Stimulated activated CD8-positive, alpha-beta memory T cell treated with anti-CD3 and anti-CD28 coated beads, Interleukin-15, amount 100 ng/mL, for 4 hours (primary cell): ENCODE data around the gene NKD2.
"Not testable (repeated sequence)": the region's sequence is repeated elsewhere in the genome, so short reads cannot be mapped to it uniquely, and the experiment has no call there.

ENCODE experiments used
- DNase-seq, 2 donors: peaks; one replicate each; pipeline ENCODE4 v3.0.0-alpha.2; 2020; ENCODE audit warnings: low read depth in 2 of 2

NKD2 gene

DNA sequence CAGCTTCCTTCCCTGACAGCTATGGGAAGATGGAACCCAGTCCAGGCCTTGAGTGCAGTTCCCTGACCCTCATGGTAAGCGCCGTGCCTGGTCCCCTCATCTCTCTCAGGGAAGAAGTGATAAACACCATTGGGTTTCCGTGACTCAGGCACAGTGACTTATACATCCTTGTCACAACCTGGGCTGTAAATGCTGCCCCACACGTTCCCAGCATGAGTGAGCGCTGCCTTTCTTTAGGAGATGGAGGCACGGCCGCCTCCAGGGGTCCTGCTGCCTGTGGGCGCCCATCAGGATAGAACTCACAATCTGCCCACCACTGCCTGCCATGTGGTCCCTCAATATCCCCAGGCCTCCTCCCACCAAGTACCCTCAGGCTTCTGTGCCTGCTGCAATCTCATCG is 8.3 kb upstream of the NKD2 start:
- no peak for DNase-seq

DNA sequence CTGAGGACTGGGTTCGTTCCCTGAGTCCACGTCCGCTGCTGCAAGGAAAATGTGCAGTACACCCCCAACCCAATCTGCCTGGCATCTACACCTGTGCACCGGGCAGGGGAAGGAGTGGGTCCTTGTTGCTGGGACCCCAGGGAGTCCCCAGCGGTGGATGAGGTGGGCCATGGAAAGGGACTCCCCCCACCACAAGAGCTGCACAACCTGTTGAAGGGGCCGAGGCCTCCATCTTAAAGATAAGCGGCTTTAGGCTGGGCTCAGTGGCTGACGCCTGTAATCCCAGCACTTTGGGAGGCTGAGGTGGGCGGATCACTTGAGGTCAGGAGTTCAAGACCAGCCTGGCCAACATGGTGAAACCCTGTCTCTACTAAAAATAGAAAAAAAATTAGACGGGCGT is 7.8 kb upstream of the NKD2 start:
- DNase-seq, result not testable (repeated sequence)

DNA sequence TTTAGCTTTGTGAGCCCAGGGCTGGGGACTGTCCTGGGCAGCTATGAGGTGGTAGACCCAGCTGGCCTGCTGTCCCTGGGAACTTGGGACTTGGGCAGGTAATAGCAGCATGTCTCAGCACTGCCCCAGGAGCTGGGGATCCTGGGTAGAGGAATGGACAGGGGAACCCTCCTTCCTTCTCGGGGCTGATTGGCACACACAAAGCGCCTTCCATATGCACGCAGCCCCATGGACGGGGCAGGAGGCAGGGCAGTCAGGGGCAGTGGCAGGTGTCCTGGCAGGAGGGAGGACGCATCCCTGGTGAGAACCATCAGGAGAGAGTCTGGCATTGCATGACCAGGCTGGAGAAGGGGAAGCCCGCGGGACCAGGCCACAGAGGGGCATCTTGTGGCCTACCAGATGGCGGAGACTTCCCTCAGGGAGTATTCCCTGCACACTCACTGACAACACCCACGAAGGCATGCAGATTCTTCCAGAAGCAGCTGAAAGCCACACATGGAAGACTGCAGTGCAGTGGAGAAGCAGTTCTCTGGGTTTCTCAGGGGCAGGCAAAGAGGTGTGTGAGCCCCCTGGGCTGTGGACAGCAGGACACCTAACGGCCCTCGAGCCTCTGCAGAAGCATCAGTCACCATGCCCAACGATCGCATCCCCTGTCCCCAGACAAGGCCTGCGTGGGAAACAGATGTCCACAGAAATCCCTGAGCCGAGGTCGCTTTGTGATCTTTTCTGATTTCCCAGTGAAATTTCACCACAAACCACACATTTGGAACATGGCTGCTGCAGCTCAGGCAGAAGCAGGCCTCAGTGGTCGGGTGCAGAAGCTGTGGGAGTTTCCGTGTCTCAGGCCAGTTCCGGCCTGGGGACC is 7.0 kb upstream of the NKD2 start:
- no peak for DNase-seq

DNA sequence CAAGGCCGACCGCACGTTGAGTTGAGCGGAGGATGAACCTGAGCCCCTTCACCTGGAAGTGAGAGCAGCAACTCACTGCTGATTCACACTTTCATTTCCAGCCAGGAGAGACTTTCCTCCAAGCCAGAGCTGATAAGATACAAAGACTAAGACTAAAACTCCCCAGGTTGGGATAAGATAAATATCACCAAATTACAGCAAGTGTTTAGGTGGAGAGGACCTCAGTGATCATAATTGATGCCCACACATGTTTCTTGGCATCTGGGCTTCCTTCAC is 6.4 kb upstream of the NKD2 start:
- no peak for DNase-seq

DNA sequence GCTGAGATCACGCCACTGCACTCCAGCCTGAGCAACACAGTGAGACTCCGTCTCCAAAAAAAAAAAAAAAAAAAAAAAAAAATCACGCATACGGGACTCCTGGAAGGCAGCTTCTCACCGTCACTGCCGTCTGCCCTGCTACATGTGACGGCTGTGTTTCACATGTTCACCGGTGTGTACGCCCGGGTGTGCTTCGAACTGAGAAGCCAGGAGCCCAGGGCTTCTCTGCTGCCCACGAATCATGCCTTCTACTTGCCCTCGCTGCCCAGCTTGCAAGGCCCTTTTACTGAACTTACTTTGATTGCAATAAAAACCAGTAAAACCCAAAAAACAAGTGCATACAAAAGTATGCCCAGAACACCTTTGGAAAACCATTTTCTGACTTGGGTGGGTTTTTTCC is 5.8 kb upstream of the NKD2 start:
- no peak for DNase-seq

DNA sequence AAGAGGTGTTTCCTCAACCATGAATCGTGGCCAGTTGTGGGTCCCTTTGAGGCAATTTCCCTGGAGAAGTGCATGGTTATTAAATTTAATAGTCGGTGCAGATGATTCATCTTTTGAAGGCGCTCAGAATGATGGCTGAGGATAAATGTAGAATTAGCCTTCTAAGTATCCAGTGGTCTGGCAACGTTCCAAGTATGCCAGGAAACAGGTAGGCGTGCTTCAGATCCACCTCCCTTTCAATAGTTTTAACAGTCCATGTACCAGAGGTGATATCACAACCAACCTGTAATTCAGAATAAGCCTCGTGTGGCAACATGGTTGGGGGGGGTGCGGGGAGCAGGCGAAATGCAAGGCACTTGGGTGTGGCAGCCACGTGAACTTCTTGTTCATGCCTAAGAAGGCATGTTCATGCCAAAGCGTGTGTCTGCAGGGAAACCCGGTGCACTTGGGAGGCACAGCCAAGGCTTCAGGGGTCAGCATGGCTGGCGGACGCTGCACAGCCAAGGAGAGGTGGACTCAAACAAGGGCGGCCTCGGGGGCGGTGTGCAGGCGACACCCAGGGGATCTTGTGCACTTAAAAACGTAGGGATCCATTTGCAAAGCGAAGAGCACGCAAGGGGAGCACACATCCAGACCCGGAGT is 5.2 kb upstream of the NKD2 start:
- DNase-seq, result no peak

DNA sequence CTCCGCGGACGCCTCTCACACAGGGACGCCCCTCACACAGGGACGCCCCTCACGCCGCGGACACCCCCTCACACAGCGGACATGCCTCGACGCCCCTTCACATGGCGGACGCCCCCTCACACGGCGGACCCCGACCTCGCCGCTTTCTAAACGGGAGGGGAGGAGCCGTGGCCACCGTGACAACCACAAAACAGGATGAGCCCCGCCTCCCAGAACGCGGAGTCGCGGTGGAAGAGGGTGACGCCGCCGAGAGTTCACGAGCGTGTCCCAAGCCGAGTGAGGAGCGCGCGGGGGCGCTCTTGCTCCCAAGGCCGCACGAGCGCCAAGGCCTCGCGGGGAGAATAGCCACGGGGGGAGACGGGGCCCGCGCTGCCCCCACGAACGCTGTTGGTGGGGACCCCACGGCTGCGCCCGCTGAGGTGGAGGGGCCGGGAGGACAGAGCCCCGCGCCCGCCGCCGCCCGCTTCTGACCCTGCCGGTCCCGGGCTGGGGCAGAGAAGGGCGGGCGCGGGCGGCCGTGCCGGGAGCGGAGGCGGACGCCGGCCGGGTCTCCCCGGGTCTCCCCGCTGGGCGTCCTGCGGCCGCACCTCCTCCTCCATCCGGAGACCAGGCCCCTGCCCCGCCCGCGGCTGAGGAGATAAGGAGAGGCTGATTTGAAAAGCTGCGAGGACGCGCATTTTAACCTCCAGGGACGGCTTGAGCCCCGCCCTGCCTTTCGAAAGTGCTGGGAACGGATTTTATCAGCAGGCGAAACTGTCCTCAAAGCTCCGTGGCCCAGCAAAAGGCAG is 3.9 kb upstream of the NKD2 start:
- no peak for DNase-seq

DNA sequence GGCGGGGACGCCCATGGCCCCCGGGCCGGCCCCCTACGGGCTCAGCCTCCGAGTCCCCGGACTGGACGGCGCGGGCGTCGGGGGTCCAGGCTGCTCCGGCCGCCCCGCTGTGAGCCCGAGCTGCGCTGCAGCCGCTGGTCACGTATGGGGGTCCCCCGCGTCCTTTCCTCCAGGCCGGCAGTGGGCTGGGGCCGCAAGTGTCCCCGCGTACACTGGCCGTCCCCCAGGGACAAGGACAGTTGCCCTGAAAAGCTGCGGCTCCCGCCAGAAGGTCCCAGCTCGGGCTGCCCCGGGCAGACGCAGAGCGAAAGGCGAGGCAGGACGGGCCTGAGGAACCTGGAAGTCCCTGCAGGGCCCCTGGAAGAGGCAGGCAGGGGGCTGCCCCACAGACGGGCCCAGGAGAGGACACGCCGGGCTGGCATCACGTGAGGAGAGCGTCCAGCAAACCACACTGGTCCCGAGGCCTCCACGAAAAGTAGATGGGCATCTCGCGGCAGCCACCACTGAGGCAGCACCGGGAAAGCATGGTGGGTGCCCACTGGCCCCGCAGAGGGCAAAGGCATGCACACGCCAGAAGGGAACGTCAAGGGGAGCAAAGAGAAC is 3.3 kb upstream of the NKD2 start:
- DNase-seq, result no peak

DNA sequence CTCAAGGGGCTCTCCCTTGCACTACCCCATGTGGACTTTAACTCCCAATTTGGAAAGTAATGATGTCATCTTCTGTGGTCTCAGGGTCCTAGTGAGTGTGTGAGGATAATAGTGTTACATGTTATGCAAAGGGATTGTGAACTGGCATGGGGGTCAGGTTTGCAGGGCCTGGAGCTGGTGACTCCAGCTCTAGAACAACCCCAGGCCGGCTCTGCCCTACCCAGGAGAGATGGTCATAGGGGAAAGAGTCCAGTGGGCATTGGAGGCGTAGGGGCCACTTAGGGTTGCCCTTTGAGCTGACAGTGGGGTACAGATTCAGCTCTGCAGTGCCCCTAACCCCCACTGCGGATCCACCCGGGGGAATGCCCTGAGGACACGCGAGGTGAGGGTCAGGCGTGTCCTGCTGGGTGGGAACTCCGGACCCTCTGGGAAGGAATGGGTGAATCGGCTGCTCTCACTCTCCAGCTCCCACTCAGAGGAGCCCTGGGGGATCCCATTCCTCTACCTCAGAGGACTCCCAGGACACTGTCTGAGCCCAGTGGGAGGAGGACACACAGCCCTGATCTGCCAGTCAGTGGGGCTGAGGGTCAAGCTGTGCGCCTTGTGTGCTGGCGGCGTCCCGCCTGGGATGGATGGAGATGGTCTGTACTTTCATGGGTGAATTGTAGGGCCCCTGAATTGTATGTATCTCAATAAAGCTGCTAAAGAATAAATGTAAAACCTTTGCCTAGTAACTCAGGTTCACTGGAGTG is 2.5 kb upstream of the NKD2 start:
- no peak for DNase-seq

DNA sequence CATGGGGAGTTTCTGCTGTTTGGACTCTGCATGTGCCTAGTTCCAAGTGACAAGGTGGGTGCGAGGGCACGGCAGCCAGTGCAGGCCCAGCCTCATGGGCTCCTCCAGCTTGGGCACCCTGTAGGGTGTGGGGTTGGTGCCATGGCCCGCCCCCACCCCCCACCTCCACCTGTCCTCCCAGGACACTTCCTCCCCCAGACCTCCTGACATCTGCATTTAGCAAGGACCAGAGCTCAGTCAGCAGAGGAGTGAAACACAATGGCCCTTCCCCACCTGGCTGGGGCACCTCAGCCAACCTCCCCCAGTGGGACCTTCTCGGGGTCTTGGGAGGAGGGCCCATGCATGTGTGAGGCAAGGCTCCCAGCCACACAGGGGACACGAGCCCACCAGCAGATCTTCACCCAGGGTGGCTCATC is 1.9 kb upstream of the NKD2 start:
- no peak for DNase-seq

DNA sequence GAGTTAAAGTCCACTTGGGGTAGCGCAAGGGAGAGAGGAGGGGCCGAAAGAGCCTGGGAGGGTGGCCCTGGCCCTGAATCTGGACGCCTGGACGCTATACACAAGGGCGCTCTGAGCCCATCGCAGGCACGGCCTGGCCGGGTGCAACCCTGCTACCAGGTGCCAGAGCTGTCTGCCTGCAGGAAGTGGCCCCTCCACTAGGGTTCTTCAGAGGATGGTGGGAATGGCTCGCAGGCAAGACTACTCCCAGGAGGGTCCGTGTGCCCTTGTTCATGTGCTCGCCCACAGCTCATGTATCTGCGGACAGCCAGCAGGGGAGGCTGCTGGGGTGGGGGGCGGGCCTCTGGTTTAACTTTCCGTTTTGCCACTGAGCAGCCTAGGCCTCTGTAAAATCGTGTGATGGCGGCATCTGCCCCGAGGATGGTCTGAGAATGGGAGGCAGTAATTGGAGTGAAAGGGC is 1.4 kb upstream of the NKD2 start:
- DNase-seq, result no peak

DNA sequence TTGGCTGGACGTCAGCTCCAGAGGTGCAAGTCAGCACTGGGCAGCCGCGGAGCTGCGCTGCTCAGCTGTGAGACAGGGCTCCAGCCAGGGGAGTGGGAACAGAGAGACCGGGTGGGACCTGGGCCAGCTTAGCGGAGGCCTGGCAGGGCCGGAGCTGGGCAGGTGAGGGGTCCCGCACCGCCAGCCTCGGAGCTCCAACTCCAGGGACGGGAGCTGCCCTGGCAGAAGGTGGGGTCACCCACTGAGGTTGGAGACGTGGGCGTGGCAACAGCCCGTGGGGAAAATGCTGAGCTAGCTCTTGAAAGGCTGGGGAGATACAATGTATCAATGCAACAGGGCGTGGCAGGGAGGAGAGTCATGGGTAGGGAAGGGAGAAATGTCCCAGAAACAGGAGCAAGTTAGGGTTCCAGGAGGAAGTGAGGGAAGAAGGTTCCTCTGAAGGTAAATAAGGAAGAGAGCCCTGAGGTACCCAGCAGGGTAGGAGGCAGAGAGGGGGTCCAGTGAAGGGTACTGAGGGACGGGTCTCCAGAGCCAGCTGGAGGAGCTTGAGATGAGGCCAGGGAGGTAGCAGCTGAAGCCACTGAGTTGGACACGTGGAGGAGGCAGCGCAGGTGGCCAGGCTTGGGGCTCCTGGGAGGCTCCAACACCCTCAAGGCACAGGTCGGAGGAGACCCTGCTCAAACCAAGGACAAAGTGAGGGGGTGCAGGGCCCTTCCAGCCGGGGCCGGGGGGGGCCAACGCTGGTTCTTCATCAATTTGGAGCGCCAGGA is 736 bp upstream of the NKD2 start:
- no peak for DNase-seq

DNA sequence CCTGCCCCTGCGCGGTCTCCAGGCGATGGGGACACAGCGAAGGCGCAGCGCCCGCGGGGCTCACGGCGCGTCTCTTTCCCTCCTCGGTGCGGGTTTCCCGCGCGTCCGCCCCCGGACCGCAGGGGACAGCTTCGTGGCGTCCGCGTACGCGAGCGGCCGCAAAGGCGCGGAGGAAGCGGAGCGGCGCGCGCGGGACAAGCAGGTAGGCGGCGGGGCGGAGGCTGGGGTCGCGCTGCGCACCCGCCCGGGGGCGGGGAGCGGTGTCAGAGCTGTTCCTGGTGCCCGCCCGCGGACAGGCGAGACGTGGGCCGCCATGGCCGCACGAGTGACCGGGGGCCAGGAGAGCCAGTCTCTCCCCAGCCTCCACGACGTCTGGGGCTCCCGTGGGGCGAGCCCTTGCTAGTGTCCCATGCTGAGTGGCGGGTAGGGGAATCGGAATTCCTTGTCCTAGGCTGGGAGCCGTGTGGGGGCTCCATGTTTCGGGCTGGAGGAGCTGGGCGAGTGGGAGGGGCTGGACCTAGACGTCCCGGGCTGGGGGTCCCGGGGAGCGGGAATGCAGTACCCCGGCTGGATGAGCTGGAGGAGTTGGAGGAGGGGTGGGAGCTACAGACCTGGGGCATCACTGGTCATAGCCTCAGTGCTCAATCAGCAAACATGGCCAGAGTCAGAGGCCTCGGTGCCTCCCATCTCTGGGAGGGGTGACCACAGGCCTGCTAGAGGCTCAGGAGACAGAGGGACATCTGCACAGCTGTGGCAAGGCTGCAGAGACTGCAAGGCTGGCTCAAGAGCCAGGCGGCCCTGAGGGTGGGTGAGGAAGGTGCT is 968 bp downstream of the NKD2 start:
- no peak for DNase-seq

DNA sequence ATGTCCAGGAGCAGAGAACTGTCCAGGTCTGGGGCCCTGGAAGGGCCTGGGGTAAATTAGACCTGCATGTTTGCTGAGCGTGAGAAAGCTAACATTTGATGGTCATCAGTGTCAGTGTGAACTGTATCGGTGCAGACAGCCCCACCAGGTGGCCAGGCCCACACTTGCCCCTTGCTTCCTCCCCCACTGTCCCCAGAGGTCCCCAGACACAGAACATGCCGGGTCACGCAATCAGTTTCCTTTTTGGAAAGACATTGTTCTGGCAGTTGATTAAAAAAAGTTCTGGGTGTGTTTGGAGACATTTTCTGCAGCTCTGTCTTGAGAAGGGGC is 1.5 kb downstream of the NKD2 start:
- no peak for DNase-seq

DNA sequence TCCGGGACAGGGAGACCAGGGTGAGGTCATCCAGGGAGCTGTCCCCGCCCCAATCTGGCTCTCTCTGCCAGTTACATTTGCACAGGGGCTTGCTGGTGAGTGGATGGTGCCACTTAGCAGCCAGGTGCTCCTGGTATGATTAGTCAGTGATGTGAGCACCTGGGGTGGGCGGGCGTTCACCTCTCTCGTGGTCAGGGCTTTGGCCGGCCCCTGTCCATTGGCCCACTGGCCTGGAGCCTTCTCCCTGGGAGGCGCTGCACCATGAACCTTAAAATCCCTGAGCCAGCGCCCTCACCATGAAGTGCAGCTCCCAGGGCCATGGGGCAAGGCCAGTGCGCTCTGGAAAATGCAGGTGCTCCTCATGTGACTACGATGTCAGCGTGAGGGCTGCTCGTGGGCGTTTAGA is 2.0 kb downstream of the NKD2 start:
- no peak for DNase-seq

DNA sequence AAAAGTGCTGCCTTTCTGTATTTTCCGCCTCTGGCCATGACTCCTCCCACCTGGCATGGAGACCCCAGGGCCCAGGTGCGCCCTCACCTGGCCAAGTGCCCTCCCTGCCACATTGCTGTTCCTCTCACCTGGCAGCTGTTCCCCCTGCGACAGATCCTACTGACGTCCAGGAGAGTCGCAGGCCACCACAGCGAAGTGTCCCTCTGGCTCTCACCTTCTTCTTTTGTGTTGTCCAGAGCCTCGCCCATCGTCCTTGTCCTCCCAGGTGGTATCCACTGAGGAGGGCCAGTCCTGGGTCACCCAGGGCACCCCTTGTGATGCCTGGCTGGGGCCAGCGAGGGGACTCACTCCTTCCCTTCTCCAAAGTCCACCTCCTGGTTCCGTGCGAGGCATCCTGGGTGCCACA is 2.6 kb downstream of the NKD2 start:
- DNase-seq, result no peak

DNA sequence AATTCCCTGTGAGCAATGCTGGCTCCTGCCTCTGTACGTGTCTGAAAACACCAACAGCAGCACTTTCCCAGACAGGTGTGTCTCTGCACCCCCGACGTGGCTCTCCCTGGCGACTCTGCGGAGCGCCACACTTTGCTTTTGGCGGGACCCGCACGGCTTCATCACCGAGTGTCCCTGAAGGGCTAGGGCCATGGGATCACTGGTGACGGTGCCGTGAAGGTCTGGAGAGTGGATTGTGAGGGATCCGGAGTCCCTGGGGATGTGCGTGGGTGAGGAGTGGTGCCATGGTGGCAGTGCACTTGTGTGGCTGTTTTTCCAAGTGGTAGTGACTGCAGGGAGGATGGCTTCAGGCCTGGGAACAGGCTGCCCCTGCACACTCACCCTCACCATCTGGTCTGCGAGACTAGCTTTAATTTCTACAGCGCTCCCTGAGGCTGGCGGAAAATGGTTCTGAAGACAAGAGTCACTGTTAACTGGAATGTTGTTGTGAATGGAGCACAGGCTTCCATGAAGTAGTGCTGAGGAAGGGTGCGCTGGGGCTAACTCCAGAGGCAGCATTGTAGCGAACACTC is 3.2 kb downstream of the NKD2 start:
- DNase-seq, result no peak

DNA sequence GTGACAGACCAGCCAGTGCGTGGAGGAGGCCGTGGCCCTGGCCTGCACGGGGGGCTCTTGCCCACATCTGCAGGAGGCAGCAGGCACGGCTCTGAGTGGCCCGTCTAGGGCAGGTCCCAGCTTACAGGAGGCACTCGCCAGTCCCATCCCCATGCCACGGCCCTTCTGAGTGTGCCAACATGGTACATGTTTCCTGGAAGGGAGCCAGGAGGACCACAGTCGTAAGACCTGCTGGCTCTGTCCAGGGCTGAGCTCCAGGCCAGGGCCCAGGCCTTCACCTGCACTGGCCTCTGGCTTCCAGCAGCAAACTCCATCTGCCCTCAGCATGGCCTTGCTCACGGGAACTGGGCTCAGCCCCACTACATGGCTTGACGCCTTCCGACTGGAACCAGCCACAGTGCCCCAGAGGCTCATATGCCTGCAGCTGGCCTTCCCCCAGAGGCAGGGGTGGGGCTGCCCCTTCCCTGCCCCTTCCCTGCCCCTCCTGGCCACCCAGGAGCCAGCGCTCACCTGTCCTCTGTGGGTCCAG is 3.8 kb downstream of the NKD2 start:
- DNase-seq, result no peak

DNA sequence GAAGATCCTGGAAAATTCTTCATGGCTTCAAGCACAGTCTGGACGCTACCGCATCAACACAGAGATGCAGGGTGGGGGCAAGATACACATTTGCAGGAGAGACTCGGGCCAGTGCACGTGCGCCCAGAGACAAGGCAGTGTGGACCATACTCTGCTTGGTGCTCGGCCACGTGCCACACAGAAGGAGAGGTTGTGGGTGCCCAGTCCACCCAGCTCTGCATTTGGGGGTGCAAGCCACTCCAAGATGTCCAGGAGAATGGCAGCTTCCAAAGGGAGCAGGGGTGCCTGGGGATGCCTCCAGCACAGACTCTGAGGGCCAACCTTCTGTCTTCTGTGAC is 4.3 kb downstream of the NKD2 start:
- DNase-seq, result no peak
